ENCODE data around the gene C18orf63.

- TF ChIP-seq CTCF (IDR thresholded peaks at IDR 0.05; ENCODE audit: insufficient read depth, low read length) (no peak), REST (IDR thresholded peaks at IDR 0.05; ENCODE audit: insufficient replicate concordance, low read depth) (no peak), POLR2AphosphoS5 (IDR thresholded peaks at IDR 0.05; ENCODE audit: low read depth) (no peak), GABPA (IDR thresholded peaks at IDR 0.05; ENCODE audit: low read depth) (no peak)
Measured at GRCh38 chr18:74399091-74399887, 83.7 kb downstream of the C18orf63 start.

Data from HL-60 (cell line).